DMS153 (cell line): Measurements from ENCODE around the gene INSL3.

Experiments
- DNase-seq: peaks from one replicate; lab custom pipeline; 2025; lab: John Stamatoyannopoulos, UW

The INSL3 gene, protein sequence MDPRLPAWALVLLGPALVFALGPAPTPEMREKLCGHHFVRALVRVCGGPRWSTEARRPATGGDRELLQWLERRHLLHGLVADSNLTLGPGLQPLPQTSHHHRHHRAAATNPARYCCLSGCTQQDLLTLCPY

DNA sequence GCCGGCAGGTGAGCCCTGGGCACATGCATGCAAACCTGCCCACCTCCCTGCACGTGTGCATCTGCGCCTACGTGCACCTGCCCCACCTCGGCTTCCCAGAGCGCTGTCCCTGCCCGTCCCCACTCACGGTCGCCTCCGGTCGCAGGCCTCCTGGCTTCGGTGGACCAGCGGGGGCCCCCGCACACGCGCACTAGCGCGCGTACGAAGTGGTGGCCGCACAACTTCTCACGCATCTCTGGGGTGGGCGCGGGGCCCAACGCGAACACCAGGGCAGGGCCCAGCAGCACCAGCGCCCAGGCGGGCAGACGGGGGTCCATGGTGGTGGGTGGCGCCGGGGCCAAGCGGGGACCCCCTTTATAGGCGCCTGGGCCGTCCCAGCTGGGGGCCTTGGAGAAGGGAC, at the start of gene INSL3:
TSS of gene INSL3 (minus strand) at position 330 of the 400 bp plus-strand sequence. CDS start at position 317, 13 bp downstream.
- DNase-seq, result no peak

DNA sequence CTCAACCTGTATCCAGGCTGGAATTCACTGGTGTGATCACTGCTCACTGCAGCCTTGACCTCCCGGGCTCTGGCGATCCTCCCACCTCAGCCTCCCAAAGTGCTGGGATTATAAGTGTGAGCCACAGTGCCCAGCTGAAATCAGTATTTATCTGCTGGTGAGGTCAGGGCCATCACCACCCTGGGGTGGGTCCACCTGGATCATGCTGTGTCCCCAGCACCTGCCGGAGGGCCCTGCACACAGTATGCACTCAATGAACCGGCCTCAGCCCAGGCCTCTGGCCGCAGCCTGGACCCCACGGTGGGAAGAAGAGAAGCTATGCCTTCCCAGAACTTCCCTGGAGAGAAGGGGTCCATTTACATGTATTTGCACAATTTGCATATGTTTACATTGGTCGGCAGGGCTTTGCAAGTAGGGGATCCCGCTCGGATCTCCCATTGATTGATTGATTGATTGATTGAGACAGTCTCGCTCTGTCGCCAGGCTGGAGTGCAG, 47.8 kb upstream of the INSL3 start:
- DNase-seq, result no peak

DNA sequence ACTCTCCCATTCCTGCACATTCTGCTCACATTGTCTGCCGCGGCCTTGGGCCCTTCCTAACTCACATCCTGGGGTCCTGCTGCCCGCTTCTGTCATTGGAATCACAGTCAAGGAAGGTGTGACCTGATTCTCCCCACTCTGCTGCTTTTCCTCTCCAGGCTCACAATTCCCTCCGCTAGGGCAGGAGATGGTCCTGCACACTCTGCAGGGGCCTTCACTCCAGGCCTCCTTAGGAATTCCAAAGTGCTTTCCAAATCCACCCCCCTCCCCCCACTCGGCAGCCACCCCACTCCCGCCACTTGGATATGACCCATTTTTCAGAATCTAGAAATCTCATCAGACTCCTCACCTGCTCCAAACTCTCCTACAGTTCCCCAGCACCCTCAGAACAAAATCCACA, 47.4 kb upstream of the INSL3 start:
- no peak for DNase-seq

DNA sequence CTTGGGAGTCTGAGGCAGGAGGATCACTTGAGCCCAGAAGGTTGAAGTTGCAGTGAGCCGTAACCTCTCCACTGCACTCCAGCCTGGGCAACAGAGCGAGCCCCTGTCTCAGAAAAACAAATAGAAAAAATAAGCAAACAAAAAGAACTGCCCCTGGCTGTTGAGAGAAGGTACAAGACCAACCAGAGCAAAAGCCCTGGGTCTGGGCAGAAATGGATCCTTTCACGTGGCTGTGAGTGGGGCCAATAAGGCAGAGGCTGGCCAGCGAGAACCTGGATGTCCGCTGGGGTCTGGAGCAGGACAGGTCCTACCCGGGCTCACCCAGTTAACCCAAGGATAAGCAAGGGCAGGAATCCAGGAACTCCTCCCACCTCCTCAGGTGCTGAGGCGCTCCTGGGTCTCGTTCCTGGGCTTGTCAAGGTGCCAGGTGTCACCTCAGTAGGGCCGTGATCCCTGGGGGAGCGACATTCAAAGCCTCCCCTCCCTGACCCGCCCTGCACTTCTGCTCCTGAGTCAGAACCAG, 45.7 kb upstream of the INSL3 start:
- no peak for DNase-seq

DNA sequence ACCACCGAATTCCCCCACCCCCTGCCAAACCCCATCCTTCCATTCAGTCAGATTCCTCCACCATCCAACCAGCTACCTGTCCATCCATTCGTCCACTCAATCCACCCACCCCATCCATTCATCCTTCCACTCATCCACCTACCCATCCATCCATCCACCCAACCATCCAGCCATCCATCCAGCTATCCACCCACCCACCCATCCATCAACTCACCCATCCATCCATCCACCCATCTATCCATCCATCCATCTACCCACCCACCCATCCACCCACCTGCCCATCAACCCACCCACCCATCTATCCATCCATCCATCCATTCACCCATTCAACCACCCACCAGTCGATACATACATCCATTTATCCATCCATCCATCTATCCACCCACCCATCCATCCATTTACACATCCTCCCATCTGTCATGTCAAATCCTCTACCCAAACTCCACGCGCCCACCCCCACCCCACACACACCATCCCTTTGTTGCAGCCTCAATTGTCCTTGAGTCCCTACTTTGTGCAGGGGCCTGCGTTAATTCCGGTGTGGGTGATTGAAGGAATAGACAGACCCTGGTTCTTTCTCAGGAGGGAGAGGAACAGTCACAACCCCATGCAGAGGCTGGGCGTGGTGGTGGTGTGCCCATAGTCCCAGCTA, 45.1 kb upstream of the INSL3 start:
- no peak for DNase-seq

DNA sequence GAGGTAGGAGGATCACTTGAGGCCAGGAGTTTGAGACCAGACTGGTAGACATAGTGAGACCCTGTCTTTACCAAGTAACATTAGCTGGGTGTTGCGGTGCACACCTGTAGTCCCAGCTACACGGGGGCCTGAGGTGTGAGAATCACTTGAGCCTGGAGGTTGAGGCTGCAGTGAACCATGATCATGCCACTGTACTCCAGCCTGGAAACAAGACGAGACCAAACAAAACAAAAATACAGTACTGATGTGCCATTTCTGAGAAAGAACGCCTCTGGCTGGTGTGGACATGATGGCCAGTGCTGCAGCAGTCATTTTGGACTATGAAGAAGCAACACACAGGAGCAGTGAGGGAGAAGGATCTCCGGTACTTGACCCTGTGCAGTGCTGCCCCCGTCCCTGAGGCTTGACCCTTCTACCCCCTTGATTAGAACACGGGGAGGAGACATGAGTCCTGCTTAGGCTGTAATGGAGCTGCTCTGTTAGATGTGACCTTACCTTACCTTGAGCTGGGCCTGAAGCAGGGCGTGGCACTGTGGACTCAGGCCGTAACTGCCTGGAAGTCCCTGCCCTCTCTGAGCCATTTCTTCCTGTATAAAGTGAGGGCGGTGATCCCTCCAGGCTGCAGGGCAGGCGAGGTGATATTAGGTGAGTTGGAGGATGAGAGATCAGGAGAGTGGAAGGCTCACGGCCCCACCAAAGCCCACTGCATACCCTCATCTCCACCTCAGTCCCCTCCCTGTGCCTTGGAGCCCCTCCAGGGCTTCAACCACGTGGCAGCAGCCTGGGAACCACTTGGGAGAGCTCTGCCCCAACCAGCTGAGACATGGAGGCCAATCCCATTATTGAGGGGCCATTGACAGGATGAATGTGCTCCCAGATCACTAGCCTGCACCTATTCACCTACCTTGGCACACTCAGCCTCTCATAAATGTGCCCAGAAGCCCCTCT, 44.3 kb upstream of the INSL3 start:
- DNase-seq, result no peak

DNA sequence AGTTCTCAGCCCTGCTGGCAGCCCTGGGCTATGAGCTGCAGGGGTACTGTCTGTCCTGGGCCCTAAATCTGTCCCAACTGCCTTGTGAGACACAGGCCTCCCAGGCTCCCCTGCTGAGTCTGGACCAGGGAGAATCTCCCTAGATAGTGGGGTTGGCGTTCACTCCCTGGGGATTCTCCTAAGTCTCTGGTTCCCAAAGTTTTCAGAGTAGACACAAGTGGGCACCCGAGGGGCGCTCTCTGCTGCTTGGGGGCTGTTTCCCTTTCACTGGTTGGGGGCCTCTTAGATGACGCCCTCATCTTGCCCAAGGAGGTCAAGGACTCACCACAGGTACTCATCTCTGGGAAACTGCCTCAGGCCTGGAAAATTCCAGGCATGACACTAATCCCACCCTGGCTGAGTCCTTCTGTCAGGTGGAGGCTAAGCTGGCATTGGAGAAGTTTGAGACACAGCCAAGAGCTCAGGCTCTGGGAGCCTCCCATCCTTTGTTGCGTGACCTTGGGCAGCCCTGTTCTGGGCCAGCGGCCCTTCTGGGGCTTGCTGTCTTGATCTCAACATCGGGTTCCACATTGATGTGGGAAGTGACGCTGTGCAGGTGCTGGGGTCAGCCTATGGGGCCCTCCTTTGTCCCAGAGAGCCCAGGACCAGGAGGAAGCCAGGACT, 42.3 kb upstream of the INSL3 start:
- DNase-seq, result no peak

DNA sequence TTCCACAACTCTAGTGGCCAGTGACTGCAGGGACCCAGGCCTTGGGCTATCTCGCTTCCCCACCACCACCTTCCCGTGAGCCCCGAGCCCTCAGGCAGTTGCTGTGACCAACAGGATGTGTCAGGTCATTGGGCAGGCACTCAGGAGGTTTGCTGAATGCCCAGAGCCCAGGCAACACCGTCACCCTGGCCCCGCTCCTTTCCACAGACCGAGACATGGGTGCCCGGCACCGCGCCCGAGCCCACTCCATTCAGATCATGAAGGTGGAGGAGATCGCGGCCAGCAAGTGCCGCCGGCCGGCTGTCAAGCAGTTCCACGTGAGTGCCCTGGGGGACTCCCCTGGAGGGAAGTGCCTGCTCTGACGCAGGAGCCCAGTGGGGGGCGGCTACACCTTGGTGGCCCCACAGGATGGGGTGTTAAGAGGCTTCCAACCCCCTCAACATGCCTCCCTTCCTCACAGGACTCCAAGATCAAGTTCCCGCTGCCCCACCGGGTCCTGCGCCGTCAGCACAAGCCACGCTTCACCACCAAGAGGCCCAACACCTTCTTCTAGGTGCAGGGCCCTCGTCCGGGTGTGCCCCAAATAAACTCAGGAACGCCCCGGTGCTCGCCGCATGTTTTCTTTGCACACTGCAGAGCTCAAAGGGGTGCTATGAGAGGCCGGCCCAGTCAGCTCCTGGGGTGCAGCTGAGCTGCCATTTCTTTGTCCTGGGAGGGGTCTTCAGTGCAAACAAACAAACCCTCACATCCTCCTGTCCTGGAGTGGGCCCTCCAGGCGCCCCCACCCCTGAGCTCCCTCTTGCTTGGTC, 41.6 kb upstream of the INSL3 start:
- DNase-seq, result no peak

DNA sequence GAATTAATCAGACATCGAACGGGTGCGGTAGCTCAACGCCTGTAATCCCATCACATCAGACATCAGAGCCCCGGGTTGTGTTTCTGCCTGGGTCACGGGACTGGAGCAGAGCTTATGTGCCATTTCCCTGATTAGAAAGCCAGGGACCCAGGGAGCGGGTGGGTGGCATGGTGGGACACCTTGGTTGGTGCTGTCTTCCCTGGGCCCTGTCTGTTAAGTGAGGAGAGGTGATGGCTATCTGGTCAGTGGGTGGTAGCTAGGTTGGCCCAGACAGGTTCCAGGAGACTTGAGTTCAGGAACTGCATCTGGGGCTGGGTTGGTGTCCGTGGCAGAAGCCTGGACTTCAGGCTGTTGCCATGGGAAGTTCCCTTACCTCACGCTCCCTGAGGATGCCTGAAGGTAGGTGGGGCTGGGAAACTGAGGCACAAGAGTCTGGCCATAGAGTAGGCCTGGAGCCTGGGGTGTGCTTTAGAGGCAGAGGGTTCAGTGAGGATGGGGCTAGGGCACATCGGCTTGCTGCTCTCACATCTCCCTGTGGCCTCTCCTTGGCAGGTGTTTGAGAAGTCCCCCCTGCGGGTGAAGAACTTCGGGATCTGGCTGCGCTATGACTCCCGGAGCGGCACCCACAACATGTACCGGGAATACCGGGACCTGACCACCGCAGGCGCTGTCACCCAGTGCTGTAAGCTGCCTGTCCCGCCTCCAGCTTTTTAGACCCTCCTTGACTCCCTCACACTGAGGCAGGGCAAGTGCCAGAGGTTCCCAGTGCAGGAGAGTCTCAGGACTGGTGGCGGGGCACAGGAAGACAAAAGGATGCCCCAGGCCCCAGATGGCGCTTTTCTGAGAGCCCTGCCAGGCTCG, 40.5 kb upstream of the INSL3 start:
- DNase-seq, result no peak

DNA sequence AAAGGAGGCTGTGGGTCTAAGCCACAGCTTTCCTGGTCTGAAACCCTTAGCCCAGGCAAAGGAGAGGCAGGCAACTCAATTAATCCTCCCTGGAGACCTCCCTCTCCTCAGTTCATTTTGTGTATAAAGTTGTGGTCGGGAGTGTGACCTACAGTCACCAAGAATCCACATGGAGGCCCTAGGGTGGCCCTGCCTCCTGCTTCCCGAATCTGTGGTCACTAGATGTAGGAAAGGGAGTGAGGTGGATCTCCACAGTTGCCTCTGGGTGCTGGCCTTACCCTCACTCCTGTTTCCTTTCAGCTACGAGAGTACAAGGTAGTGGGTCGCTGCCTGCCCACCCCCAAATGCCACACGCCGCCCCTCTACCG, 39.7 kb upstream of the INSL3 start:
- no peak for DNase-seq

DNA sequence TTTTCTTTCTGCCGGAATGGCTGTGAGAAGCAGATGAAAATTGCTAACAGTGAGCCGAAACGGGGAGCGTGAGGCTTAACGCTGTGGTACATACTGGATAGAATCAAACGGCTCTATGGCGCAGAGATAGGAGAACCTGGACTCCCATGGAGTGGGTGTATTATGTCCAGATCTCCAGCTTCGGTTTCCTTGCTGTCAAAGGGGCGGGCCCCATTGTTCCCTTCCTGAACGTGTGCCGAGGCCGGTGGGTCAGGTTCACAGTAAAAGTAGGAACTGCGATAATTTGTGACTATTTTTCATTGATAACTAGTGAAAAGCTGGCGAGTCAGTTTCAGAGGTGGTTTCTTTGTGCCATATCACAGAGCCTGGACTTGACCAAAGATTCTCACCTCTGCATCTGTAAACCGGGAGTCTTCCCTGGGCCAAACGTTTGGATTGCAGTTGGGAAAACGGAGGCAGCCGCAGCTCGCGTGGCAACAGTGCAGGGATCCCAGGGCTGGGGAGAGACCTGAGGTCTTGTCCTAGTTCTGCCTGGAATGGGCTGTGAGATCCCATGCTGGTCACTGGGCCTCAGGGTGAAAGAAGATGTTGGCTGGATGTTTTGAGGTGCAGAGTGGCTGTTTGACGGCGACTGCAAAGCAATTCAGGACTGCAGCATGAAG, 39.1 kb upstream of the INSL3 start:
- DNase-seq, result no peak

DNA sequence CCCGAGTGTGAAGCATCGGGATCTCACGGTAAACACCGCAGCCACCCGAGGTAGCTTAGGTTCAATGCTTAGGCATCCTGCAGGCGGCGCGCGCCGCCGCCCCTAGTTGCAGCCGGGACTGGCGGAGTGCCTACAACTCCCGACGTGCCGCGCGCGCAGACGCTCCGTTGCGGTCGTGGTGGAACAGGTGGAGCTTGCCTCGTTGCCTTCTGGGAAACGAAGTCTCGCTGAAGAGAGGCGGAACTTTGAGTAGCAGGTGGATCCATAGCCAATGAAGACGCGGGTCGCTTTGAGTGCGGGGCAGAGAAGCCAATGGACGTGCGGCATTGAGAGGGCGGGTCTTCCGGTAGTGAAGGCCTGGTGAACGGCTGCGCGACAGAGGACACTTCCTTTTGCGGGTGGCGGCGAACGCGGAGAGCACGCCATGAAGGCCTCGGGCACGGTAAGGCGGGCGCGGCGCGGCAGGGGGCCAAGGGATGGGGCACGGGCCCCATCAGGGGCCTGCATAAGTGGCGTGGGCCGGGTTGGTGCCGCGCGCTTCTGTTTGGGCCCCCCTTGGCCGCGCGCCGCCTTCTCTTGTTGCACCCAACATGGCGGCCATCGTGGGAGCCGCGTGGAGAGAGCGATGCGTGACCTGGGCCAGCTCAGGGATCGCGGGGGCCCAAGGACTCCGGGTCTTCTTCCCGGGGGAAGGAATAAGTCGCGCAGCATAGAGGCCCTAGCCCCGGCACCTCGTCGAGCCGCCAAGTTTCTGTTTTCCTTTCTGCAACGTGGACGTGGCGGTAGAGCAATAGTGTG, 38.4 kb upstream of the INSL3 start, which contains the start of gene RPL18A:
TSS of gene RPL18A (plus strand) at position 378 of the 798 bp plus-strand sequence. CDS start at position 425, 47 bp downstream.
- DNase-seq, result peak; percentile 100

DNA sequence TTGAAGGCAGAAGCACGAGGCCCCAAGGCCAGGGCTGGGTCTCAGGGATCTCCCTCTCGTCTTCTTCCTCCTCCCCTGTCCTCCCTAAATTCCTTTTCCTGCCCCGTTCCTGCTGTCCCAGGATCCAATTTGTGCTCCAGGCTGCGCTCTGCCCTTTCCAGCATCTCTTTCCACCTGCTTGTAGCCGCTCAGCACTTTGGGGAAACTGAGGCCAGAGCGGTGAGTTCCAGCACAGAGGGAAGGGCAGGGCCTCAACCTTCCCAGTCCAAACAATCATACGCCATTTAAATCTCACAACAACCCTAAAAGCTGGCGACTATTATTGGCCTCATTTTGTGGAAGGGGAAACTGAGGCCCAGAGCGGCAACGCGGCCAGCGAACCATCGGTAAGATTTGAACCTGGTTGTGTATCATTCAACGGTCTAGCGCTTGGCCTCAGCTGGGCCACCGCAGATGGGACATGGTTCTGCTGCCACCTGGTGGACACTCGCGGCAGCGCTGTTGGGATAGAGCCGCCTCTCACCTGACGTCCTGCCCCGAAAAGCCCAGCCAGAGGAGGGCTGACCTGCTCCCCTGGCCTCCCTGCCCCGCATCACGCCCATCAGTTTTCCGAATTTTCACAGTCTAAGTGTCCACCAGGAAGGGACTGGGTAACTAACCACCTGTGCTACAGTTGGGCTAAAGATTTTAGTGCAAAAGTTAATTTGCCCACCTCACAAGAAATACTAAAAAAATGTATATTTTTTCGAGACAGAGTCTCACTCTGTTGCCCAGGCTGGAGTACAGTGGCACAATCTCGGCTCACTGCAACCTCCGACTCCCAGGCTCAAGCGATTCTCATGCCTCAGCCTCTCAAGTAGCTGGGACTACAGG, 34.2 kb upstream of the INSL3 start:
- no peak for DNase-seq

DNA sequence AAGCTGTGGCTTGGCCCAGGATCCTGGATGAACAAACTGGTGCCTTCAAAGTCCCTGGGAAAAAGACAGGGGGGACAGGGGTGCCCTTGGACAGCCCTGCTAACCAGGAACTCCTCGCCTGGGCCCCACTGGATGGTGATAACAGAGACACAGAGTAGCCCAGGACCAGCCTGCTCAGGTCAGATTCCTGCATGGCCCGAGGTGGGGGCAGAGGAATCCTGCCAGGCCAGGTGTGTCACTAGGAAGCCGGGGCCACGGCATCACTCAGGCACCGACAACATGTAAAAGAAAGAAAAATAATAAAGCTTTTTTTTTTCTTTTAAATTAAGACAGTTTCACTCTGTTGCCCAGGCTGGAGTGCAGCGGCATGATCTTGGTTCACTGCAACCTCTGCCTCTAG, 32.7 kb upstream of the INSL3 start:
- no peak for DNase-seq

DNA sequence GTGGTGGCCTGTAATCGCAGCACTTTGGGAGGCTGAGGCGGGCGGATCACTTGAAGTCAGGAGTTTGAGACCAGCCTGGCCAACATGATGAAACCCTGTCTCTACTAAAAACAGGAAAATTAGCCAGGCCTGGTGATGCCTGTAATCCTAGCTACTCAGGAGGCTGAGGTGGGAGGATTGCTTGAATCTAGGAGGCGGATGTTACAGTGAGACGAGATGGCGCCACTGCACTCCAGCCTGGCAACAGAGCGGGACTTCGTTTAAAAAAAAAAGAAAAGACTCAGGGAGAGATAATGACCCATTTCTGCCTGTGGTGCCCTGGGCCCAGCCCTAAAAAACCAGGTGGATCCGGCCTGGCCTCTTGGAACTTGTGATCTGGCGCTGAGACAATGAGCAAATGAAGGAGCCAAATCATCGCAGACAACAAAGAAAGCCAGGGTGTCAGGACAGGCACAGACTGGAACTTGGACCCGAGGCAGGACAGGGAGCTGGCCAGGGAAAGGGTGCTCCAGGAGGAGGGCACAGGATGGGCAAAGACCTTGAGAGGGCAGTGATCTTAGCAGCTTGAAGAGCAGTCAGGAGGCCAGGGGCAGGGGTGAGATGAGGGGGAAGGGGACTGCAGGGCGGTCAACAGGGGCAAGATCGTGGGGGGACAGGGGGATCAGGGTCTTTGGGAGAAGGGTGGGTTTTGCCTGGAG, 27.4 kb upstream of the INSL3 start:
- DNase-seq, result no peak

DNA sequence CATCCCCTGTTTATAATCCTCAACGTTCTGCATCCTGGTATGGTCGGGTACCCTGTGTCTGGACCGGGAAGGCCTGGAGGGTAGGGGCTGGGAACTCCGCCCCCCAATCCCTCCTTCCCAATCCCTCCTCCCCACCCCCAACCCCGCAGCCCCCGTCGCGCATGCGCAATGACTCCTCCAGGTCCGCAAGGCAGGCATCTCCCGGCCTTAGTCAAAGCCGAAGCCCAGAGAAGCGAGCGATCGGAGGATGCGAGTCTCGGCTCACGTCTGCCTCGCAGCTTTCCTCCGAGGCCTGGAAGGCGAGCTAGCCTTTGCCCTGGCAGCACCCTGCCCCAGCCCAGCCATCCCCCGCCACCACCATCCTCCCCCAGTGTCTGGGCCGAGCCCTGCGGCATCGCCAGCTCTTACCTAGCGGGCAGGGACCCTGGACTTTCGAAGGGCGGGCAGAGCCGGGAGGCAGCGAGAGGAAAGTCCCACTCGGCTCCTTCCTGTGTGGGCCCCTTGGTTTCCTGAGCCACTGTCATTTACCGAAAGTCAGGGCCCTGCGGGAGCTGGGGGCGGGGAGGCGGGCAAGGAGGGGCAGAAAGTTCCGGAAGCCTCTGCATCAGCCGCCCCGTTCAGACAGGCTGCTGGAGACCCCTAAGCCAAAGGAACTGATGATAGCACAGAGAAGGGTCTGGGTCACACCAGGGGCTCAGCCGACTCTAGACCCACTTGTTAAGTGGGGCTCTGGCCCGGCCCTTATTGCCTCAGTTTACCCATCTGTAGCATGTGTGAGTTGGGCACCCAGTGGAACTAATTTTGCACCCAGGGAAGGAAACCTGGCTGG, 26.4 kb upstream of the INSL3 start, which contains the start of gene JAK3:
TSS of gene JAK3 (minus strand) at position 445 of the 829 bp plus-strand sequence. CDS start 3,565 bp downstream, outside the sequence.
- DNase-seq, result peak; percentile 42
